ENCODE measurements around the gene FAM219B.
"Not testable (repeated sequence)": the region's sequence is repeated elsewhere in the genome, so short reads cannot be mapped to it uniquely, and the experiment has no call there.

FAM219B gene, protein sequence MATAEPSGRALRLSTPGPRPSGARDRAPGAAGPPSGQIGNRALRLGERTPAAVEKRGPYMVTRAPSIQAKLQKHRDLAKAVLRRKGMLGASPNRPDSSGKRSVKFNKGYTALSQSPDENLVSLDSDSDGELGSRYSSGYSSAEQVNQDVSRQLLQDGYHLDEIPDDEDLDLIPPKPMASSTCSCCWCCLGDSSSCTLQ

DNA sequence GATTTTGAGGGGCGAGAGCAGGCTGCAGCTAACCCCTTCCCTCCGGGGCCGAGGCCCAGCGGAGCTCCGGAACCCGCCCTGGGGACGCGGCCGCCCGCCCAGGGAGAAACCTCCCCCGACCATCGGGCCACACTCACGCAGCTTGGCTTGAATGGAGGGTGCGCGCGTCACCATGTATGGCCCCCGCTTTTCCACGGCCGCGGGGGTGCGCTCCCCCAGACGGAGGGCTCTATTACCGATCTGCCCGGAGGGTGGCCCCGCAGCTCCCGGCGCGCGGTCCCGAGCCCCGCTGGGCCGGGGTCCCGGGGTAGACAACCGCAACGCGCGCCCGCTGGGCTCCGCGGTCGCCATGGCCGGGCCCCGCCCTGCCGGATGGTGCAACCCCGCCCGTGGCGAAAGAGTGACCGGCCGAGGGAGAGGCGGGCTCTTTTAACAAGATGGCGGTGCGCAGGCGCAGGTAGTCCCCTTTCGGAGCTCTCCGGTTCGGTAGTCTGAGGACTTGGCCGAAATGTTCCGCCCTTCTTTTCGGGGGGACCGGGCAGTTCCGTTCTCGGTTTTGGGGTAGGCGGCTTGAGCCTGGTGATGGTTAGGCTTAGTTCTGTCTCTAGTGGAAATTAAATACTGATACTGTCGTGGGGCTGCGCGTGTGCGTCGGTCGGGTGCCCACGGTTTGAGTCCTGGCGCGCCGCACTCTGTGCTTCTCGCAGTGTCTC lies at the start of gene FAM219B:
Gene FAM219B, minus strand, starts transcription at position 402 of the 713 bp plus-strand sequence. Its CDS starts 51 bp downstream, at position 351.
- peak; percentile 91 for DNase-seq (ENCODE audit: low read depth)

DNA sequence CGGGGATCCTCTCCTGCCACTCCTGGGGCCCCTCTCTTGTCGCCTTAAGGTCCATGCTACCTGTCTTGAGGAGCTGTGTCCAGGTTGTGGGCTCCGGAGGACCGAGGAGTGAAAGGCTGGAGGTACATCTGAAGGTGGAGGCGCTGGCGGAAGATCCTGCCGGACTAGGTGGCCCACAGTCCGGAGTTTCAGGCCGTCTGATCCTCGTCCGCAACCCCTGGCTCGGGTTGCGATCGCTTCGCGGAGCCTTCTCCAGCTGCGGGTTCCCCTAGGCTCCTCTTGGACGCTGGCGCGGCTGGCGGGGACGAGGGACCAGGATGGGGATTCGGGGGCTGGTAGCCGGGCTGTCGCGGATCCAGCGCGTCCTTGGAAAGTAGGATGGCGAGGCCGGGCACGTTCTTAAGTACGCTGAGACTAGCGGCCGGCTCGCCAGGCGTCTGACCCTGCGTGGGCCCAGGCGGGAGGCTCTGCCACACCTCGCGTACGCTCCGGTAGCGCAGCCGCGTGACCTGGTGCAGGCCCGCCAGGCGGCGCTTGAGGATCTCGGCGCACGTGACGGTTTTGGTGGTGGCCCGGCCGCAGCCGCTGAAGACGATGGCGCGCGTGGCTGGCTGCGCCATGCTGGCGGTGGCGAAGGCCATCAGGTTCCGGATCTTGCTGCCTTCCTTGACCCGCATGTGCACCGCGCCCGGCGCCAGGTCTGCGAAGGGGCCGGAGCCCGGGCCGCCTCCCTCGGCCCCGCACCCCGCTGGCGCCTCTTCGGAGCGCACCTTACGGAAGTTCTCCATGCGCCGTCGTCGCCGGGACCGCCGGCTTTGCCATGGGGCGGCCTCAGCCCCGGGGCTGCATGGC lies 49.4 kb upstream of the FAM219B start:
- peak; percentile 16 for DNase-seq (ENCODE audit: low read depth)

DNA sequence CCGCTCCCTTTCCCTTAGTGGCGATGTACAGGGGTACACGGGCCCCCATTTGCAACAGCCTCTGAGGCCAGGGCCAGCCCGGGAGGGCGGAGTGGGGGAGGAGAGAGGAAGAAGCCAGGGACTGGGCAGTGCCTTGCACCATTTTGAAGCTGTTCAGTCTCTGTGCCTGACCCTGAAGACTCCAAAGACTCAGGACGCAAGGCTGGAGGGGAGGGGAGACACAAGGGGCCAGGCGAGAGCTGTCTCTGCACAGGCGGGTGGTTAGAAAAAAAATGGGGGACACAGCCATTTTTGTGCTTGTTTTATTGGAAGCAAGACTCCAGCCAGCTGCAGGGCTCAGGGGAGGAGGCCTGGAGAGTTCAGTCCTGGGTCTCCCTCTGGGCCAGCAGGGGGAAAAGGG lies 48.4 kb upstream of the FAM219B start:
- DNase-seq (ENCODE audit: low read depth), result no peak

DNA sequence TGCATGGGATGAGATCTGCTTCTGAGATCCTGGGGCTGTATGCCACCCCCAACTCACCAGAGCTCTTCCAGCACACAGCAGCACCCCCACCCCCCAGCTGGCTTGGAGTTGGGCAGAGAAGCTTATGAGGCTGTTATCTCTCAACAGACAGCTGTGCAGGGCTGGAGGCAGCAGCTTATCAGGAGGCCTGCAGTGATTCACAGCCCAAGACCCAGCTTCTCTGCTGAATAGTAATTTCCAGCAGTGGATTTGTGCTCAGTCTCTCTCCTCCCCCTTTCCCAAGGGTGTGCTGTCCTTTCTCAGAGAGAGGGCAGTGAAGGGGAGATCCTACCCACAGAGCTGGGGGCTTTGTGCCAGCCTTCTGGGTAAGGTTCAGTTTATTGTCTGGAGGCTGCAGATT lies 47.9 kb upstream of the FAM219B start:
- no peak for DNase-seq (ENCODE audit: low read depth)

DNA sequence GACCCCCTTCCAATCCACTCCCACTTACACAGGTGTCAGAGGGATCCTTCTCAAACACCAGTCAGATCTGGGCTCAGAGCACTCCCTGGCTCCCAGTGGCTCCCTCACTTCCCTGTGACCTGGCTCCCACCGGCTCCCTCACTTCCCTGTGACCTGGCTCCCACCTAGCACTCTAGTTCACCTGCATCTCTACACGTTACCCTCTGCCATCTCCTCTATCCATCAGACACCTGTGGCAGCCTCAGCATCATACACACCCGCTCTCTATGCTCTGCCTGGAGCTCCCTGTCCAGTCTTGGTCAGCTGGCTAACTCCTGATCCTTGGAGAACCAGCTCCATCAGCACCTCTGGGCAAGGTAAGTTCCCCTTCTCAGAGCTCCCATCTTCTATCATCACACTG lies 44.4 kb upstream of the FAM219B start:
- no peak for DNase-seq (ENCODE audit: low read depth)

DNA sequence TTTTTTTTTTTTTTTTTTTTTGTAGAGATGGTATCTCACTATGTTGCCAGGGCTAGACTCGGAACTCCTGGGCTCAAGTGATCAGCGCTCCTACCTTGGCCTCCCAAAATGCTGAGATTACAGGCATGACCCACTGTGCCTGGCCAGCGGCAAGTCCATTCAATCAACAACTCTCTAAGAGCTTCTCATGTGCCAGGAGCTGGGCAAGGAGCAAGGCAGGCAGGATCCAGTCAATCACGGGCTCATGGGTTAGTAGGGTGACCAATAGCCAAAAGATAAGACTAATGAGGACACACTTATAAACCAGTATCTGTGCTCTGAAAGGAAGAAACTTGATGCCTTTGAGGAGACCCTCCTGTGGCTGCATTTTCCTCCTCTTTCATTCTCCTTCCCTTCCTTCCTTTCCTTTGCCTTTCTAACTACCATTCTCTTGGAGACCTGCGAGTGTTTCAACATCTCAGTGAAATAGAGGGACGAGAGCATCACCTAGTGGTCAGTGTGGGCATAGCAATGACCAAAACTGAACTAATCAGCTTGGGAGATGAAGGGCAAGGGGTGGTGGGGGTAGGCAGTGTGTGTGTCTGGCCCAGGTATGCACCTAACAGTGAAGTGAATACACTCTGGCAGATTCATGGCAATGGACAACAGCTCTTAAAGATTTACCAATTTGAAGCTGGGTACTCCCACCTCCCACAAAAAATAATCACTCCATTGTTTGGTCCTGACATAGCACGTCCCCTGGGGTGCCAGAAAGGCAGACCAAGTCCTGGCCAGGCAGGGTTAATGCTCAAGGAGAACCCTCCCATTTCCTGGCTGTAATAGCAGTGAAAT lies 43.6 kb upstream of the FAM219B start:
- peak; percentile 73 for DNase-seq (ENCODE audit: low read depth)

DNA sequence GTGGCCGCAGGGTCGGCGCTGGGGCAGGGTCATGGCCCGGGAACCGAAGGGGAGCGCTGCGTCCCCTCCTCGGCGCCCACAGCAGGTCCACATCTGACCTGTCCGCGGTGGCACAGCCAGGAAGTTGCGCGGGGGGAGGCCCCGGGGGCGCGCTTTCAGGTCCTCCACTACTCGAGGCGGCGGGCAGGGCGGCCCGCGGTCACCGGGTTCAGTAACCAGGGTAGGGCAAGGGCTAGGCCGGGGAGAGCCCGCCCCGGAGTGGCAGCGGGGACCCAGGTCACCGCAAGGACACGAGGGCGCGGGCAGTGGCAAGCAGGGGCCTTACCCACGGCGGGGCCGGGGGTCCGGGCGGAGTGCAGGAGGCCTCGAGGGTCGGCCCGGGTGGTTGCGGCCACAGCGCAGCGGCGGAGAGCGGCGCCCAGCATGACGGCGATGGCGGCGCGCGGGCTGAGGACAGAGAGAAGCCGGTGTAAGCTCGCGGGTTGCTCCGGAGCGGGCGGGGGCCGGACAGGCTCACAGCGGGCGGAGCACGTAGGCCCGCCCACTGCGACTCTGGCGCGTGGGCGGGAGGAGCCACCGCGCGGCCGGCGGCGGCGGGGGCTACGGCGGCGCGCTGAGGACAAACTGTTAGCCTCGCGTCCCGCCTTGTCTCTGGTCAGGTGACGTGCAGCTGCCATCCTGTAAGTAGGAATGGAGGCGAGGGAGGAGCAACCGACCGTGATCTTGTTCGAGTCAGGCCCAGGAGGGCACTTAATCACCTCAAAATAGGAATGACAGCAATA lies 31.1 kb upstream of the FAM219B start, which contains the start of gene COX5A:
Gene COX5A, minus strand, starts transcription at position 484 of the 782 bp plus-strand sequence. Its CDS starts 59 bp downstream, at position 425.
- DNase-seq (ENCODE audit: low read depth), result peak; percentile 95

DNA sequence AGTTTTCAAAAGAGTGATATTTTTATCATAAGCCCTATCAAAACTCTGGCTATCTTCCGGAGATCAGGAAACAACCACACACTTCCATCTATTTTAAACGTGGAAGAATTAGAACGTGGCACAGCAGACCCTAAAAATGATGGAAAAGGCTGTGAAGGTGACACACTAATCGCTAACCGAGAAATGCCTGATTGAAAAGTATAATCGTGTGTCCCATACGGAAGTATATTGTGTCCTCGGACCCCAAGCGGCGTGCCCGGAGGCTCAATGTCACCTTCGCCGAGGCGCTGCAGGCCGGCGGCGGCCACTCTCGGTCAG lies 30.6 kb upstream of the FAM219B start:
- DNase-seq (ENCODE audit: low read depth), result no peak

DNA sequence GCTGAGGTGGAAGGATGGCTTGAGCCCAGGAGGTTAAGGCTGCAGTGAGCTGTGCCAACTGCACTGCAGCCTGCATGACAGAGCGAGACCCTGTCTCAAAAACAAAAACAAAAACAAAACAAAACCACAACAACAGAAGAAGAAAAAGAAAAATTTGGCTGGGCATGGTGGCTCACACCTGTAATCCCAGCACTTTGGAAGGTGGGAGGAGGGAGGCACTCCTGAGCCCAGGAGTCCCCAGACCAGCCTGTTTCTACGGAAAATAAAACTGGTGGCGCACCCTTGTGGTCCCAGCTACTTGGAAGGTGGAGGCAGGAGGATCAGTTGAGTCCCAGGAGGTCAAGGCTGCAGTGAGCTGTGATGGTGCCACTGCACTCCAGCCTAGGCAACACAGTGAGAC lies 28.5 kb upstream of the FAM219B start:
- not testable (repeated sequence) for DNase-seq (ENCODE audit: low read depth)

DNA sequence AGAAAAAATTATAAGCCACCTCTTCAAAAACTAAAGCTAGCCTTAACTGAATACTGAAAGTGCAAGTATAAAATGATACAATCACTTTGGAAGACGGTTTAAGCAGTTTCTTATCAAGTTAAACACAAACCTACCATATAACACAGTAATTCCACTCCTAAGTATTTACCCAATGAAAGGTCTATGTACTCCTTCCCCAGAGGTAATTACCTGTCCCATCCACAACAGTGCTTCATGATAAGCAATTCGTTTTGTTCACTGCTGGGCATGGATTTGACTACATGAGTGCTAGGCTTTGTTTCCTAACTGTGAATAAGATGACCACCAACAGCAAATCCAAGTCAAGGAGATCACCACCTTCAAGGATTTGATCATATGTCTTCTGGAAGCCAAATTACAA lies 26.9 kb upstream of the FAM219B start:
- no peak for DNase-seq (ENCODE audit: low read depth)

DNA sequence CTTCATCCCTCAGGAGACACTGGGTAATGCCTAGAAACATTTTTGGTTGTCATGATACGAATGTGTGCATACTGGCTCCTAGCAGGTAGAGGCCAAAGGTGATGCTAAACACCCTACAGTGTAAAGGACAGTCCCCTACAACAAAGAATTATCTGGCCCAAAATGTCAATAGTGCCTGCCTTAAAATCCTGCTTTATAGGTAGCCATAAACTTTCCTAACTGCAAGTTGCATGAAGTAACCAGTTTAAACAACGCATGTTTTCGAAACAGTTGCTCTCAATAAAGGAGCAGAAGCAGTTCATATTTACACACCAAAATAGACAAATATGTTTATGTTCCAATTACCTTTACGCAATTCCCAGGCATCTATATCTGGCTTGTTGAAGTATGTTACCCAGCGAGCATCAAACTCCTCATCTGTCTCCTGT lies 22.1 kb upstream of the FAM219B start:
- no peak for DNase-seq (ENCODE audit: low read depth)

DNA sequence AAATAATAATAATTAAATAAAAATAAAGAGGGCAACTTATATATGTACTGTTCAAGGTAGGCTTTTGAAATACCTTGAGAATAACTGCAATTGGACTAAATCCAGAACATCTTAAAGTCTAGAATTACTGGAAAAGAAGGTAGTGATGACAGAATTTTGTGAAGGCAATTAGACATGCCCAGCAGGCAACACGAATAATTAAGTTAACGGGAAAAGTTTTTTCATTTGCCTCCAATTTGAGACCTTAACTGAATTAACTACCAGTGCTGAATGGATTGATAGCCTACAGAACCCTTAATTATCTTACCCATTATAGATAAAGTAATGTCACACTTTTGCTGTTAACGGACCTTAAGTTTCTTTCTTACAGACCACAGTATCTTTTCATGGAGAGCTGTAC lies 17.9 kb upstream of the FAM219B start:
- no peak for DNase-seq (ENCODE audit: low read depth)

DNA sequence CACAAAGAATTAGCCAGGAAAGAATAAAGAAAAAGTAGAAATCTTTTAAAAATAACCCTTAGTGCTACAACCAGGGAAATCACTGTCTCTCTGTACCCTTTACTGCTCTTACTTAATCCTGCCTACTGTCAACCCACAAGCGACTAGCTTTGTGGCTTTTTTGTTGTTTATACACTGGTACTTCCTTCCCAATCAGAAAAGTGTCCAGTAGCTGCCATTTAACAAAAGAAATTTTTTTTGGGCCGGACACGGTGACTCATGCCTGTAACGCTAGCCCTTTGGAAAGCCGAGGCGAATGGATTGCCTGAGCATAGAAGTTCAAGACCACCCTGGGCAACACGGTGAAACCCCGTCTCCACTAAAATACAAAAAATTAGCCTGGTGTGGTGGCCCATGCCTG lies 13.8 kb upstream of the FAM219B start:
- no peak for DNase-seq (ENCODE audit: low read depth)

DNA sequence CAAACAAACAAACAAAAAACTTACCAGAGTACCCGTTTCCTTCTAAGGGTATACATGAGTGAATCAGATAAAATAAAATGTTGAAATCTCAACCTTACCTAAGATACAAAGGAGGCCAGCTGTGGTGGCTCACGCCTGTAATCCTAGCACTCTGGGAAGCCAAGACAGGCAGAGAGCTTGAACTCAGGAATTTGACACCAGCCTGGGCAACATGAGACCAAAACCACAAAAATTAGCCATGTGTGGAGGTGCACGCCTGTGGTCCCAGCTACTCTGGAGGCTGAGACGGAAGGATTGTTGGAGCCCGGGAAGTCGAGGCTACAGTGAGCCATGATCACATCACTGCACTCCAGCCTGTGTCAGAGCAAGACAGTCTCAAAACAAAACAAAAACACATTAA lies 11.0 kb upstream of the FAM219B start:
- no peak for DNase-seq (ENCODE audit: low read depth)

DNA sequence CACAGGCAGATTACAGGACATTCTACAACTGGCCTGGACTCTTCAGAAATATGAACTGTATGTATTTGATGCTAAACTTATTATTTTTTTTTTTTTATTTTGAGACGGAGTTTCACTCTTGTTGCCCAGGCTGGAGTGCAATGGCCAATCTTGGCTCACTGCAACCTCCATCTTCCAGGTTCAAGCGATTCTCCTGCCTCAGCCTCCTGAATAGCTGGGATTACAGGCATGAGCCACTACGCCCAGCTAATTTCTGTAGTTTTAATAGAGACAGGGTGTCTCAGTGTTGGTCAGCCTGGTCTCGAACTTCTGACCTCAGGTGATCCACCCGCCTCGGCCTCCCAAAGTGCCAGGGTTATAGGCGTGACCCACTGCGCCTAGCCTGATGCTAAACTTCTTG lies 7.1 kb upstream of the FAM219B start:
- DNase-seq (ENCODE audit: low read depth), result not testable (repeated sequence)

DNA sequence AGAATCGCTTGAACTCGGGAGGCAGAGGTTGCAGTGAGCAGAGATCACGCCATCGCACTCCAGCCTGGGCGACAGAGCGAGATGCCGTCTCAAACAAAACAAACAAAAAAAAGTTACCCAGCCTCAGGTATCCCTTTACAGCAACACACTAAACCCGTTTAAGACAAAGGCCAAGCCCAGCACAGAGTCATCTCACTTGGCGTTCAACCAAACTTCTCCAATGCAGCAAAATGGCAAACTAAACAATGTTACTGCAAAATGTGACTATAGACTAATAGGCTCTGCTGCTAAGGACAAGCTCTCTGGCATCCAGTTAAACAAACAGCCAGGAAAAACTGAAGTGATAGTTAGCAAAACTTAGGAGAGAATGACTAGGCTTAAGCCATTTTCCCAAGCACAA lies 6.4 kb upstream of the FAM219B start:
- no peak for DNase-seq (ENCODE audit: low read depth)

DNA sequence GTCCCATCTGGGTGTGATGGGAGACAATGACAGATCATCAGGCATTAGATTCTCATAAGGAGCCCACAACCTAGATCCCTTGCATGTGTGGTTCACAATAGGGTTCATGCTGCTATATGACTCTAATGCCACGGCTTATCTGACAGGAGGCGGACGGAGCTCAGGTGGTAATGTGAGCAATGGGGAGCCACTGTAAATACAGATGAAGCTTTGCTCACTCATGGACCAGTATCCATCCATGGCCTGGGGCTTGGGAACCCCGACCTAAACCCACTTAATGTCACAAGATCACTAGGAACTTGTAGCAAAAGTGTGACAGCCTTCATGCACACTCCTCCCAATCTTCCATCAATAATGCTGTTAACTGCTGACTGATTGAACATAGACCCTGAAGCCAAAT lies 2.0 kb upstream of the FAM219B start:
- DNase-seq (ENCODE audit: low read depth), result no peak

DNA sequence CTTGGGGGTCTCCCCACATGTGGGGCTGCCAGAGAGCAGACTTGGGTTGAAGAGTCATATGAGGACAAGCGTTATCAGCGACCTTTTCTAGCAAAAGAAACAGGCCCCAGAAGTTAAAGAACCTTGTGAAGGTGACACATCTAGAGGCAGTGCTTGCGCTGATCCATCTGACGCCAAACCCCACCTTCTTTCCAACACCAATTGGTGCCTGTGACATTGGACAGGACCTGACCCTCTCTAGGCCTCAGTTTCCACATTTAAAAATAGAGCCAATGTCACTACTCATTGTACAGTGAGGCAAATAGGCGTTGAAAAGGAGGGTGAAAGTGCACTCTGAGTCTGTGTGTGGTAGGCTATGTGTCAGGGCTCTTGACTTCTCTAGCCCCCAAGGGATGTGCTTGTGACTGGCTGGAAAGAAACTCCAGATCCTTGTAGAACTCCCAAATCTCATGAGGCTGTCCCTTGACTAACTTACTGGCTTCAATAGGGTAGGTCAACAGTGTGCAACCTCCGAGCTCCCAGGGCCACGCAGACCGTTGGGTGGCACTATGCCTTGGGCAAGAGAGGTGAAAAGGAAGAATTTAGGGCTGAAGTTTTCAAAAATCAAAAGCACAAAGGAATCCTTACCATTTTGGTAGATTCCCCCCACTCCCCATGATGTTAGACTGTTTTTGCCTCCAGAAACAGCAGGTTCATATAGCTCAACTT lies 666 bp upstream of the FAM219B start:
- peak; percentile 33 for DNase-seq (ENCODE audit: low read depth)

DNA sequence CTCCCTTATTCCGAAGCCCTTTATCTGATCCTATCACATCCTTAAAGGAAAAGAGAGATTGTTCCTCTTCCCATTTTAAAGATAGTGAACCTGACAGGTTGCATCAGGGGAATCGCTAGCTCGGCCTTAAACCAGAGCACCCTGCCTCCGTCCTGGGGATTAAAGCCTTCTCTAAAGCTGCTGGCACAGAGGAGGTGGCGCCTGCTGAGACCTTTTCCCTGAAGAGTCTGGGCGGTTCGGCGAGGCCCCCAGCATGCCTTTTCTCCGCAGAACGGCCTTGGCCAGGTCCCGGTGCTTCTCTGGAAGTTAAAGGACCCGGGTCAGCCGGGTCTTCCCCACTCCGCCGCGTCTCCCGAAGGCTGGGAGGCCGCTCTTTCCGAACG lies 593 bp downstream of the FAM219B start:
- DNase-seq (ENCODE audit: low read depth), result peak; percentile 37

DNA sequence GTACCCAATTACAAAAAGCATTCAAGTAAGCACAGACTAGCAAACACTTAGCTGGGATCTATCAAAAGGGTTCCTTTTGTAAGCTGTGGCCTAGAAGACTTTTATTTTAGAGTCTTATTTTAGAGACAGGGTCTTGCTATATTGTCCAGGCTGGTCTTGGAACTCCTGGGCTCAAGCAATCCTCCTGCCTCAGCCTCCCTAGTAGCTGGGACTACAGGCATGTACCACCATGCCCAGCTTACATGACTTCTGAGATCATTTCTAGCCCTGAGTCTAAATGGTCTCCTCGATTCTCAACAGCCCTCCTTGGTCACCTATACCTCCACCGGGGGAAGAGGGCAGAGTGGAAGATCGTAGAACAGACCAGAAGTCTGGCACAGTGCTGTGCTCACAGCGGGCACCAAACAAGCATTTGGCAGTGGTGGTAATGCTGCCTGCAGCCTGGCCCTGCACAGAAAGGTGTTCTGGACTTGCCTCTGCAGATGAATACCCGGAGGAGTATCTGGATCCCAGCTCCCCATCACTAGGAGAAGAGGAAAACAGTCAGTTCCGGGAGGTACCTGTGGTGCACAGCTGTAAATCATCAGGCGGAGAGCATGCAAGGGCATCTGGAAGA lies 2.4 kb downstream of the FAM219B start:
- no peak for DNase-seq (ENCODE audit: low read depth)
